HG03095 (cell line): ENCODE data around the gene OSBPL1A.

Source experiments
- ATAC-seq: cut with Tn5 transposase; IDR thresholded peaks from one replicate; pipeline ENCODE4 v1.9.1; 2021; ENCODE audit warnings: moderate library complexity; ENCODE audit not compliant: unreplicated experiment

Gene OSBPL1A

DNA sequence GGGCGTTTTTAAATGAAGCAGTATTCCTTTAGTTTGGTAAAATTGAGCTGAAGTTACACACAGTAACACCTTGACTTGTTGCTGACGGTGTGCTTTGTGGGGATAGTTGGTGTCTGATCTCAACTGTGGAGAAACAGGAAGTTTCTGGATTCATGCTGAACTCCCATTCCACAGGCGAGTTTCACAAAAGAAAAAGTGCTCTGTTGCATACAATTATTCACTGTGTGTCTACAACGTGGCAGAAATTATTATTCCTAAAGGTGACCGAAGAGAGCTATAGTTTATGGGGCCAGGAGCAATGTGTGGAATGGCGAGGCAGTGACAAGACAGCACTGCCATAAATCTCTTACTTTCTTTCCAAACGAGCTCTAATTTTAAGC, 259.2 kb downstream of the OSBPL1A start:
- ATAC-seq: peak; percentile 16

DNA sequence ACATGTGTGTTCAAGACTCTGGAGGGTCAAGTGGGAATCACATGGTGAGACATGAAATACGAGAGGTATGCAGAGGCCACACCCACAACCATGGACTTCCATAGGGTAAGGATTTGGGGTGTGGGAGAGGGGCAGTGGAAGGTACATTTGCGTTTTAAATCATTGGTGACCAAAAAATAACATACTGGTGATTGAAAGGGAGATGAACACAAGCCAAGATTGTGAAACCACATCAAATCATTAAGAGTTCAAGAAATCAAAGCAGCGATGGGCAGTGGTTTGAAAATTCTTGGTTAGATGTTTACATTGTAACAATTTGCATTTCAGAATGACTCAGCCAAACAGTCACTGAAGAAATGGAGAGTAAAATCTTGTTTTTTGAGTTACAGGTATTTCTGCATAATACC, 260.7 kb downstream of the OSBPL1A start:
- ATAC-seq: no peak

DNA sequence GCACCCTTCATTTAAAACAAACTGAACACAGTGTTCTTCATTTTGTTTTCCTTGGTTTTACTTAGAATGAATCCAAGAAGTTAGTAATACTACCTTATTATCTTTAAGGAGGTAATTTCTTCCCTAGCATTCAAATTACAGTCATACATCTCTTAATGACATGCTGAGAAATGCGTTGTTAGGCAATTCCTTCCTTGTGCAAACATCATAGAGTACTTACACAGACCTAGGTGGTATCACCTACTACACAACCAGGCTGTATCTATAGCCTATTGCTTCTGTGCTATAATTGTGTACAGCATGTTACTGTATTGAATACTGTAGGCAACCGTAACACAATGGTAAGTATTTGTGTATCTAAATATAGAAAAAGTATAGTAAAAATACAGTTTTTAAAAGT, 267.1 kb downstream of the OSBPL1A start:
- no peak for ATAC-seq

DNA sequence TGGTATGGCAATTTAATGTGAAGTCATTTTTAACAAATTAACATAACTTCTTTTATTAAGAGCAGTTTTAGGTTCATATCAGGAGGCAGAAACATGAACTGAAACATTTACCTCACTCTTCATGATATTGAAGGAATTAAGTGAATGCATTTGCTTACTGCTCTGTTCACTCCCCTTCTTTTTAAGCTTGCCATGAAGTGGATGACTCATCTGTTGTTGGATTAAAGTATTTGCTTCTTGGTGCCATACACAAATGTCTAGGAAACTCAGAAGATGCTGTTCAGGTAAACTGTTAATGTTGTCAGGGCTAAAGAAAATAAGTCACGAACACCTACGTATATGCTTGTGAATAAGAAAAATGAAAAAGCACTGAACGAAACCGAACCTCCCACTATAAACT, 268.9 kb downstream of the OSBPL1A start:
- no peak for ATAC-seq

DNA sequence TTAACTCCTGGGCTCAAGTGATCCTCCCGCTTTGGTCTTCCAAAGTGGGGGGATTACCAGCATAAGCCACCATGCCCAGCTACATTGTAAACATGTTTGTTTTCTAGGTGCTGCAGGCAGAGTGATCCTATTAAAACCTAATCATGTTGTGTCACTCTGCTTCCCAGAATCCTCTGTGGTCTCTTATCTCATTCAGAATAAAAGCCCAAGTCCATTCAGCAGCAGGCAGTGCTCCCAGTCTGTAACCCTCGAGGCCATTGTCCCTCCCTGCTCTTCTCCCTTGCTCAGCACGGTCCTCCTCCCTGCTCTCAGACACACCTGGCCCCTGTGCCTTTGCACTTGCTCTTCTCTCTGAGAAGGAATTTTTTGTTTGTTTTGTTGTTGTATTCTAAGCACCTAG, 269.9 kb downstream of the OSBPL1A start:
- no peak for ATAC-seq

DNA sequence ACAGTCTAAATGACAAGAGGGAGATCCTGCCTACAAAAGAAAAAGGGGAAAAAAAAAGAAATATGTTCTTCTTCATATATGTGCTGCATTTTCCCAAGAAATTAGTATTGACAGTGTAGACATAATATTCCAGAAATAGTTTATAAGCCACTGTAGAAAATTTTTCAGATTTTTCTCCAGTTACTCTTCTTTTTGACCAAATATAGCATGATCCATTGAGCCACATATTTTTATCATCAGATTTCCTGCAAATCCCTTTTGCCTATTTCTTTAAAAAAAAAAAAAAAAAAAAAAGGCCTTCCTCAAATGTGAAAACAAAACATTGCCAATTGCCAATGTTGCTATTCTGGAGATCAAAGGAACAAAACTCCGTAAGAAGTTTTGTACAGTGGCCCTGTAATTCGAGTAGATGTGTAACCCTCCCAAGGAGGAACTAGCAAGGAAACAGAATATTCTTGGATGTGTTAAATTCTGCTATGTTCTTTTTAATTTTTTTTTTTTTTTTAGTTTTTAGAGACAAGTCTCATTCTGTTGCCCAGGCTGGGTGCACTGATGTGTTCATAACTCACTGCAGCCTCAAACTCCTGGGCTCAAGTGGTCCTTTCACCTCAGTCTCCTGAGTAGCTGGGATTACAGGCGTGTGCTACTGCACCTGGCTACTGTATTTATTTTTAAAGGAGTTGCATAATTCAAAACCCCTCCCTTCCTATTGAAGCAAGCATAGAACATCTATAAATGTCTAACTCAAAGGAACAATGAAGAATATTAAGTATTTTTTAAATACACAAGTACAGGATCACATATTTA, 271.3 kb downstream of the OSBPL1A start:
- ATAC-seq: no peak

DNA sequence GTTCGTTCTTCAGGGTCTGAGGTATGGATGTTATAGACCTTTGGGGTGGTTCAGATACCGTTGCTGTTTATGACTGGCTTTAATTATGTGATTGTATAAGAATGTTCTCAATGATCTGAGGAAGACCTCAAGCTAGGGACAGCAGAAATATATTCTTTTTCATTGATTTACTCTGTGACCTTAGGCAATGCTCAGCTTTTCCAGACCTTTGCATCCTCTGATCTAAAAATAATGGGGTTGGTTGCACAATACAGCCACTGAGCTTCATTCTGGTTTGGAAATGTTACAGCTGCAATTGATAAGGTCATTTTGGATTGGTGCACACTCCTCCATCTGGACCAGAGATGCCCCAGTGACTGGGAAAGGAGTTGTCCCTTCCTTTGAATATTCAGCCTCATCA, 276.0 kb downstream of the OSBPL1A start:
- ATAC-seq: no peak

DNA sequence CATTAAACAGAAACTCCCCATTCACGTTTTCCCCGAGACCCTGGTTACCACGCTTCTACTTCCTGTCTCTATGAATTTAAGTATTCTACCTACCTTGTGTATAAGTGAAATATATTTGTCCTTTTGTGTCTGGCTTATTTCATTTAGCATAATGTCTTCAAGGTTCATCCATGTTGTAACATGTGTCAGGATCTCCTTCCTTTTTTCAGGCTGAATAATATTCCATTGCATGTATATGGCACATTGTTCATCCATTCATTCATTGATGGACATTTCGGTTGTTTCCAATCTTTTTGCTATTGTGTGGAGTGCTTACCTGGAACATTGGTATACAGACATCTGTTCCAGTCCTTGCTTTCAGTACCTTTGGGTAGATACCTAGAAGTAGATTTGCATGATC, 276.9 kb downstream of the OSBPL1A start:
- ATAC-seq: no peak

DNA sequence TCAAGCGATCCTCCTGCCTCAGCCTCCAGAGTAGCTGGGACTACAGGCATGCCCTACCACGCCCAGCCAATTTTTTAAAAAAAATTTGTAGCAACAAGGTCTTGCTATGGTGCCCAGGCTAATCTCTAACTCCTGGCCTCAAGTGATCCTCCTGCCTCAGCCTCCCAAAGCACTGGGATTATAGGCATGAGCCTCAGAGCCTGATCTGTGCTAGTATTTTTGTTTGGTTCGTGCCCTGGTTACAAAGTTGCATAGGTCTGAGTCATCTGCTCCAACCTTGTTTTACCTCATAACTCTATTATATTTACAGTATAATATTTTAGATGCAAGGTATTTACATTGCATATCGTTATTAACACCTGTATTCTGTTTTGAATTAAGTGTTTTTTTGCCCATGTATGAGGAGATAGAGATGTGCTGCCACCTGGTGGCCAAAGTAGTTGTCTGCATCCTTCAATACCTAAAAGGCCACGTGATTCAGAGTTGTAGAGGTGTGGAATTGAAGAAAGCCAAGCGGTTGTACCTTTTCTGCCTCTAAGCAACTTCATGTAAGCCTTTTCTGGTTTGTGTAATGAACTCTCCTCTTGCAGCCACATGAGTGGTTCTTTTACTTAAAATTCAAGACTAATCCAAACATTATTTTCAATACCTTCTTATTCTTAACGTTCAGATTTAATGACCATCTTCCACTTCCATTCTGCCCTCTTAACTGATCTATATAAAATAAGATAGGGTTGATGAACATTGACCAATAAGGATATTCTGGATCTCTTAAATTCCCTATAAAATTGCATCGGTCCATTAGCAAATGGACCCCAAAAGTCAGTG, 278.7 kb downstream of the OSBPL1A start:
- ATAC-seq: peak; percentile 81

DNA sequence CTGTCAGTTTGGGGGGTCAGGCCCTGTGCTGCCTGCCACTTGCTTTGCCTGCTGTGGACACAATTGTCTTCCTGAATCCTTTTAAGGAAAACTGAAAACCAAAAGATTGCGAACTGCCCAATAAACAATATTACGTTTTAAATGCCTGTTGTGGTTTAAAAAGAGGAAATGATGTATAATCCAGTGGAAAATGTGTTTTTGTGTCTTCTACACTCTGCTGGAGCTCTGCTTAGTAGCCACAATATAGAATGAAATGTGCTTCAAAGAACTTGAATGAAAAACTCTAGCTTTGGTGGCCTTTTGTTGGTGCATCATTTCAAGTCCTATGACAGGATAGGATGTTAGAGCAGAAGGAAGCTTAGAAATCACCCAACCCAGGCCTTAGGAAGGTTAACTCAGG, 282.0 kb downstream of the OSBPL1A start:
- ATAC-seq: no peak

DNA sequence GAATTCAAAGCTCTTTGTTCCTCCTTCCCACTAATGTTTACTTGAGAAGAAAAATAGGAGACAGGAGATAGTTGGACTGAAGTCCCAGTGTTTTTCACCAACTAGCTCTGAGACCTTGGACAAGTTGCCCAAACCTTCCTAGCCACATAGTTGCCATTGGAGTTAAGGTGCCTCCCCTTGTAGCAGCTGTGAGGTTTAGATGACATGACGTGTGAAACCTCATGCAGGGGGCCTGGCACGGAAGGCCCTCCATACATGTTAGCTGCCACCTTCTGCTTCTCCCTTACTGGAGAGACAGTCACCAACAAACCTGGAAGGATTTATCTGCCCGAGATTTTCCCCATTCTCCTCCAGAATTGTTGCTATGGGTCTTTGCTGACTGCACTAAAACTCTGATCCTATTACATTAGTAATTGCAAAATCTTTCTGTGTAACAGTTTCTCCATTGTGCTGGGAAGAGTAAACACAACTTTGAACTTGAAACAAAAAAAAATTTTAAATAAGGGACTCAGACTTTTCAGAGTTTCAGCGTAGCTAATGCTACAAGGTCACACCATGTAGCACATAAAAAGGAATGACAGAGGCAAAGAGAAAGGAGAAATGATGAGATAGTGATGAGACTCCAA, 282.6 kb downstream of the OSBPL1A start:
- no peak for ATAC-seq

DNA sequence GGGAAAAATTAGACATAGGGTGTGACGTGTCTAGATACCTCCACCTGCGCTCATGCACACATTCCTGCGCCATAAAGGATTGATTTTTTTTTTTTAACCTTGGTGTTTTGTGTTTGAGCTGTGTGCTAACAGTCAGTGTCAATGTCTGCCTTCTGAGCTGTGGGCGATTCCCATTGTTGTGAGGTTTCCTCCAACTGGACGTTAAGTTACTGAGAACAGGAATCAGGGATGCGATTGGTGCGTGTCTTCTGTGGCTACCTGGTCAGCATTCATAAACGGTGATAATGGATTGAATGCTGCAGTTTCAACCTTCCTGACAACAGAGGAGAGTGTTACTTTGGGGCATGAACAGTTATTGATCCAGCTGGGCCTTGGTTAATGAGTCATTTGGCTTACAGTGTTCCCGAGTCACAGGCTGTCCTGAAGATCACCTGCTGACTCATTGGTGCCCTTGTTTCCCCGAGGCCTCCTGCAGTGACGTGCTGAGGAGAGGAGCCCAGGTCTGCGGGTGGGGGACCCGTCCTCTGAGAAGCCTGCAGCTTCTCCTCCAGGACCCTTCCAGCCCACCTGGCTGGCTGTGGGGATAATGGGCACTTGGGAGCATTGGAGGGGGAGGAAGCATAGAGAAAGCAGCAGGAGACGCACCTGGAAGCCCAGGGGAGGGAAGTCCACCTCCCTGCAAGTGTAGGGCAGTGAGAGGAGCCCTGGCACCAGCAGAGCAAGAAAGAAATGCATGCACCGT, 284.6 kb downstream of the OSBPL1A start:
- no peak for ATAC-seq

DNA sequence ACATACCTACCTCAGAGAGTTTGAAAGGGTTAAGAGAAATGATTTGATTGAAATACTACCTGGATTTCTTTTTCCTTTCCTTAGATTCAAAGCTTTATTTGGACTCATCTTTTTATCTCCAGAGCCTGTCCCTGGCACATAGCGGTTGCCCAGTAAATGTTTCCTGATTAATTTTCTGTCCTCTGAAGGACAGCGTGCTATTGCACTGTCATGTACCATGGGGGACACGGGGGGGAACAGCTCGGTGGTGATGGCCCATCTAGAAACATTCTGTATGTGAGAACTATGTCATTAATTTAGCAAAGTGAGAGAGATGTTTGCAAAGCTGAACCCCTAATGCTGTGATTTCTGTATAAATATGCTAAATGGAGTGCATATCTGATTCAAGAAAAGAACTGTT, 285.2 kb downstream of the OSBPL1A start:
- ATAC-seq: no peak
